D721Med (cell line): ENCODE data around the gene ADM5.
"Not testable (repeated sequence)": the region's sequence is repeated elsewhere in the genome, so short reads cannot be mapped to it uniquely, and the experiment has no call there.

ENCODE experiments used
- DNase-seq: peaks from one replicate; pipeline ENCODE4 v3.0.0; 2011; ENCODE audit warnings: low spot score; ENCODE audit not compliant: insufficient read length
- FAIRE-seq: peaks from 2 replicates; lab custom pipeline; 2011; peaks lifted over from hg19 to GRCh38; lab: Jason Lieb, UNC
- TF ChIP-seq, protein P1 (sequence below): IDR thresholded peaks from 2 replicates; pipeline ENCODE4 v1.5.1; 2012; ENCODE audit warnings: mild to moderate bottlenecking, control low read depth; ENCODE audit not compliant: insufficient read depth; ENCODE audit errors: missing control alignments

Gene ADM5

DNA sequence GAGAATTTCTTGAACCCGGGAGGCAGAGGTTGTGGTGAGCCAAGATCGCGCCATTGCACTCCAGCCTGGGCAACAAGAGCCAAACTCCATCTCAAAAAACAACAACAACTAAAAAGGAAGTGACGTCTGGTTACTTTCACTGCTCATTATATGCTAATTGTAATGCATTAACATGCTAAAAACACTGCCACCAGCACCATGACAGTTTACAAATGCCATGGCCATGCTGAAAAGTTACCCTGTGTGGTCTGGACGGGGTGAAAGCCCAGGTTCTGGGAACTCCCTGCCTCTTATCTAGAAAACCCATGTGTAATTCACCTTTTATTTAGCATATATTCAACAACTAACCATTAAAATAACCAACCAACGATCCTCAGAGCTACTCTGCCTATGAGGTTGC, 29.6 kb downstream of the ADM5 start:
- FAIRE-seq (no peak), DNase-seq (no peak)
- TF ChIP-seq, protein P1, sequence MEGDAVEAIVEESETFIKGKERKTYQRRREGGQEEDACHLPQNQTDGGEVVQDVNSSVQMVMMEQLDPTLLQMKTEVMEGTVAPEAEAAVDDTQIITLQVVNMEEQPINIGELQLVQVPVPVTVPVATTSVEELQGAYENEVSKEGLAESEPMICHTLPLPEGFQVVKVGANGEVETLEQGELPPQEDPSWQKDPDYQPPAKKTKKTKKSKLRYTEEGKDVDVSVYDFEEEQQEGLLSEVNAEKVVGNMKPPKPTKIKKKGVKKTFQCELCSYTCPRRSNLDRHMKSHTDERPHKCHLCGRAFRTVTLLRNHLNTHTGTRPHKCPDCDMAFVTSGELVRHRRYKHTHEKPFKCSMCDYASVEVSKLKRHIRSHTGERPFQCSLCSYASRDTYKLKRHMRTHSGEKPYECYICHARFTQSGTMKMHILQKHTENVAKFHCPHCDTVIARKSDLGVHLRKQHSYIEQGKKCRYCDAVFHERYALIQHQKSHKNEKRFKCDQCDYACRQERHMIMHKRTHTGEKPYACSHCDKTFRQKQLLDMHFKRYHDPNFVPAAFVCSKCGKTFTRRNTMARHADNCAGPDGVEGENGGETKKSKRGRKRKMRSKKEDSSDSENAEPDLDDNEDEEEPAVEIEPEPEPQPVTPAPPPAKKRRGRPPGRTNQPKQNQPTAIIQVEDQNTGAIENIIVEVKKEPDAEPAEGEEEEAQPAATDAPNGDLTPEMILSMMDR: no peak

DNA sequence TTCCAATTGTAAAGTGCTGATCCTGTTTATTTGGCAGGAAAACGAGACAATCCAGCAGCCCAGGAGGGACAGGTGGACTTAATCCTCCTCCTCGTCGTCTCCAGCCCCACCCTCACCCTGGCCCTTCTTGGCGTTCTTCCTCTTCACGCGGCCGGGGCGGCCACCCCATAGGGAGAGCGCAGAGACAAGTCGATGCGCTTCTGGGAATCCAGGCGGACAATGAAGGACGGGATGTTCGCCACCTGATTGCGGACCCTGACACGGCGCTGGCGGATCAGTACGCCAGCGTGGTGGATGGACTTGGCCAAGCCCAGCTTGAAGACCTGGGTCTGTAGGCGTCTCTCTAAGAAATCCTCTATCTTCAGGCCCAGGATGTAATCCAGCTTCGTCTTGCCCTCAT, 30.0 kb downstream of the ADM5 start:
- not testable (repeated sequence) for FAIRE-seq, DNase-seq

DNA sequence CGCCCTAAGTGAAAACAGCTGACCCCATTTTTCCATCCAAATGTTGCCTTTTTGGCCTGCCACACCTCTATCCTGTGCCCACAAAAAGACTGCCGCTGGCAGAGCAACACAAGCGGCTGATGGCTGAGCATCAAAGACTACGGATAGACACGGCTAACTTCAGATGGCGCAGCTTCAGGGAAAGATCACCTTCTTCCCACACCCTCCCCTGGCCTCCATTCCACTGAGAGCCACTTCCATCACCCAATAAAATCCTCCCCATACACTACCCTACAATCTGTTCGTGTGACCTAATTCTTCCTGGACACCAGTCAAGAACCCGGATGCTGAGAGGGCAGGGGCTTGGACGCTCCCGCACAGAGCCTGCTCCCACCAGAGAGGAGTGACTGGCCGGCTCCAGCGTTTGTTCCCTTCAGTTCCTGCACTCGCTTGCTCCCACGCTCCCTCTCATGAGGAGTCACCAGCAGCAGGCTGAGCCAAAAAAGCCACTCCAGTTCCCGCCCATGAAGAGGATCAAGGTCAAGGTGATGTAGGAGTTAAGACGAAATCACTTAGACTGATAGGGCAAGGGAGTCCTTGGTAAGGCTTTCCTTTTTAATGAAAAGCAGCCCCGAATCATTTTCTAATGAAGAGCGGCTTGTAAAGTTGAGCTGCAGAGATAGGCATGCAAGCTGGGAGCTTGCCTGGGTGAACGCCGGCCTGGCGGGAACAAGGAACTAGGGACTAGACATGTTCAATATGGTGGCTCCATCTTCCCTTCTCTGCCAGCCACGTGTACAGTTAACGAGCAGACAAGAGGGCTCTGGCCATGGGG, 38.0 kb downstream of the ADM5 start:
- DNase-seq: no peak
- no peak for FAIRE-seq

DNA sequence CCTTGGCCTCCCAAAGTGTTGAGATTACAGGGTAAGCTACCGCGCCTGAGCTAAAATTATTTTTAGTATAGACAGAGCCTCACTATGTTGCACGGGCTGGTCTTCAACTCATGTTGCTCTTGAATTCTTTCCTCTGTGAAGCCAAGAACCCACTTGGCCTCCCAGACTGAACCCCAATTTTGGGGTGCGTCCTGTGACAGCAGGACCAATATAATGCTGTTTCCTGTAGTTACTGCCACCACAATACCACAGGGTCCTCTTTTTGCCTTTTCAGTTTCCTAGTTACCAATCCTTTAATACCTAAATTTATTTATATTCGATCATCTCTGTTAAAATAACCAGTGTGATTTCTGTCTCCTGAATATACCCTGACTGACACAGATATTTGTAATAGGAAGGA, 40.8 kb downstream of the ADM5 start:
- TF ChIP-seq, protein P1: no peak
- no peak for FAIRE-seq
- DNase-seq: no peak

More for the DNA sequence above, 38.0 kb downstream of the ADM5 start:
- TF ChIP-seq, protein P1: no peak

DNA sequence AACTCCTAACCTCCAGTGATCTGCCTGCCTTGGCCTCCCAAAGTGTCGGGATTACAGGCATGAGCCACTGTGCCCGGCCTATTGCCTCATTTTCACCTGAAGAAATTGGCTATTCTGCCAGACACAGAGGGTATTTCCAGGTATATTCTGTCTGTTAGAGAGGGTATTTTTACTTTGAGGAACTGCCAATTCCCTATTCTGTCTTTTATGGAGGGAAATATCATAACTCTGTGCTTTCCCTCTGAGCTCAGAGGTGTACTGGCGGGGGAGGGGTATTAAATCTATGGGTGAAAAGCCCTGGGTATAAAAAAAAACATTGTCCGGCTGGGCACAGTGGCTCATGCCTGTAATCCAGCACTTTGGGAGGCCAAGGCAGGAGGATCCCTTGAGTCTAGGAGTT, 48.9 kb downstream of the ADM5 start:
- FAIRE-seq (no peak), DNase-seq (no peak)
- TF ChIP-seq, protein P1: no peak

DNA sequence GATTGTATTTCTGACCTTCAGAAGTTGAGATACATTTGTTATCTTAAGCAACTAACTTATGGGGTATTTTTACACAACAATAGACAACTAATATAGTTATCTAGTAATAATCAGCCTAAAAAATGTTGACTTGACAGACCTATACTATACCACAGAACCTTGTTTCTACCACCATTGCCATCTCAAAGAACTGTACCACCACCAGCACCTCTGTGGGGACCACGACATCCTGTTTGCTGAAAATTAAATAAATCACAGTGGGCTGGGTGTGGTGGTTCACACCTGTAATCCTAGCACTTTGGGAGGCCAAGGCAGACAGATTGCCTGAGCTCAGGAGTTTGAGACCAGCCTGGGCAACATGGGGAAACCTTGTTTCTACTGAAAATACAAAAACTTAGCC, 49.7 kb downstream of the ADM5 start:
- TF ChIP-seq, protein P1: no peak
- FAIRE-seq: no peak

DNA sequence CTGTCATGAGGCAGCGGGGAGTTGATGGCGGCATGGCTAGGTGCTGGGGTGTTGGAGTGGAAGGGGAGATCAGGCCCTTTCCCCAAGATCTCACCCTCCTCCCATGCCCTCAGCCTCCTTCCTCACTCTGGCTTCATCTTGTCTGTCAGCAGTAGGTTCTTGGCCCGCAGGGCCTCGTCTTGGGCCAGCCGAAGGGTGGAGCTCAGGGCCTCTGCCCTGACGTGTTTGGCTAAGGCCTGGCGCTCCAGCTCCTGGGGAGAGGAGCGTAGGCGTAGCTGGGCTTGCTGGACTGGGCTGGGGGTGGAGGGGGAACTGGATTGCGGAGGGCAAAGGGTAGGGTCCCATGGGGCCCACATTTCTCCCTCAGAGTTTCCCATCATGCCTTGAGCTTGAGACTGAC, 50.5 kb downstream of the ADM5 start:
- no peak for FAIRE-seq
- TF ChIP-seq, protein P1: no peak
- DNase-seq: no peak

More for the DNA sequence above, 49.7 kb downstream of the ADM5 start:
- DNase-seq: no peak
